Activated CD8-positive, alpha-beta memory T cell treated with anti-CD3 and anti-CD28 coated beads, Interleukin-2, amount 50 U/mL, for 24 hours (primary cell): ENCODE data around the gene MAGEB4.

ENCODE experiments used
- DNase-seq: peaks from one replicate; pipeline ENCODE4 v3.0.0-alpha.2; 2020; ENCODE audit errors: extremely low read depth

Gene MAGEB4

GRCh38 chrX:30283456-30284200 lies 41.8 kb downstream of the MAGEB4 start:
- no peak for DNase-seq
